Stomach (tissue), 9 donors: Measurements from ENCODE around the gene FAM24B. TPM values are rescaled to one million over a fixed set of nuclear protein-coding genes. Genes with fewer than 3 reads are reported as not detected.
"Not testable (repeated sequence)": the region's sequence is repeated elsewhere in the genome, so short reads cannot be mapped to it uniquely, and the experiment has no call there.

Source experiments
- DNase-seq, 2 donors: peaks; one replicate each; pipeline versions ENCODE4 v3.0.0 to v3.0.0-alpha.2; 2013 to 2019
- H3K27ac ChIP-seq, 5 donors: fragments of 200-600 bp in 4 of 5; sonication (generic) in 4 of 5; one replicate each; pipeline ENCODE4 v1.5.1; 2013 to 2019; ENCODE audit warnings: mild to moderate bottlenecking in 1 of 5, moderate library complexity in 1 of 5
- H3K27me3 ChIP-seq, 3 donors: fragments of 200-600 bp; sonication (generic); one replicate each; pipeline ENCODE4 v1.5.1; 2017 to 2019; ENCODE audit warnings: mixed run types in 1 of 3
- H3K36me3 ChIP-seq, 4 donors: fragments of 200-600 bp; sonication (generic); 1 replicate in 3 of 4; 2 replicates in 1 of 4; pipeline ENCODE4 v1.5.1; 2016 to 2019
- H3K4me1 ChIP-seq, 4 donors: fragments of 200-600 bp; sonication (generic); one replicate each; pipeline ENCODE4 v1.5.1; 2016 to 2019
- H3K4me3 ChIP-seq, 4 donors: fragments of 200-600 bp; sonication (generic) in 3 of 4; one replicate each; pipeline ENCODE4 v1.5.1; 2016 to 2019; ENCODE audit warnings: mild to moderate bottlenecking in 1 of 4
- H3K9me3 ChIP-seq, 4 donors: fragments of 200-600 bp; sonication (generic); one replicate each; pipeline ENCODE4 v1.5.1; 2016 to 2019
- CTCF ChIP-seq, 7 experiments: fragments of 450-650 bp in 4 of 7; fragments of 200-600 bp in 3 of 7; sonication (generic) in 3 of 7; IDR thresholded peaks; one replicate each; pipeline ENCODE4 v1.5.1; 2016 to 2019; ENCODE audit warnings: antibody characterized with exemption in 7 of 7, control low read depth in 2 of 7, mild to moderate bottlenecking in 1 of 7
- EP300 ChIP-seq: sonication (generic); formaldehyde crosslinking; IDR thresholded peaks from one replicate; pipeline ENCODE4 v1.6.1; 2017; ENCODE audit warnings: antibody characterized with exemption
- POLR2A ChIP-seq, 4 donors: fragments of 450-650 bp; IDR thresholded peaks; one replicate each; pipeline ENCODE4 v1.6.1; 2016; ENCODE audit warnings: antibody characterized with exemption in 4 of 4, control low read depth in 2 of 4, mild to moderate bottlenecking in 1 of 4, moderate library complexity in 1 of 4
- POLR2AphosphoS5 ChIP-seq, 3 donors: sonication (generic); formaldehyde crosslinking; IDR thresholded peaks; one replicate each; pipeline ENCODE4 v1.6.1; 2016; ENCODE audit warnings: antibody characterized with exemption in 3 of 3
- WGBS, 5 donors: extraction: QIAGEN DNeasy Blood & Tissue Kit in 3 of 5; methylation state at CpG; one replicate each; pipeline versions ENCODE4 v1.1.5 to v1.1.7; 2013 to 2018; 5-methylcytosine and 5-hydroxymethylcytosine counted together
- intact Hi-C: fragments of 100-400 bp; cut with DNase I; formaldehyde crosslinking; loops from one replicate; pipeline ENCODE4 v1.15.1; 2023; ENCODE audit warnings: low total_unique reads
- polyA plus RNA-seq, 3 donors: library from polyadenylated mRNA; stranded (reverse); fragments of 200-250 nt; gene quantifications; one replicate each; pipeline ENCODE4 v1.2.3, GENCODE V29; 2013
- total RNA-seq, 5 donors: library from RNA; depleted of rRNA; stranded (reverse); fragments of >200 nt; gene quantifications; one replicate each; pipeline versions ENCODE4 v1.1.0 to v1.2.3, GENCODE V29; 2014 to 2016
- donor health status: healthy with polysubstance abuse.
- donor health status: Bipolar disorder and iron deficiency.
- donor health status: healthy.

The FAM24B gene
- total and polyA plus RNA-seq, 8 donors: 2.0 to 4.5 (median 3.4) TPM; not detected in 2

- intact Hi-C loops: no loop called here
- Histone ChIP-seq H3K36me3 (peaks cover 0 to 16% (median 7%) of the 10 kb centered on the region in 4 donors), H3K4me3 (no peak overlapping the region), H3K9me3 (no peaks in the 10 kb centered on the region), H3K27ac (no peak overlapping the region), H3K4me1 (no peaks in the 10 kb centered on the region), H3K27me3 (no peaks in the 10 kb centered on the region)
- no peak for DNase-seq
- WGBS, 5 donors: 89 to 100% (median 92%) methylated on average over 1 of the region's 1 CpG
- TF ChIP-seq CTCF (IDR thresholded peaks at IDR 0.05): no peak
- no peak for TF ChIP-seq POLR2A (IDR thresholded peaks at IDR 0.05)
- no peak for TF ChIP-seq EP300
- TF ChIP-seq POLR2AphosphoS5 (IDR thresholded peaks at IDR 0.05): no peak
These were observed 19.9 kb downstream of the FAM24B start for GRCh38 chr10:122859527-122859926.

GRCh38 chr10:122858042-122858441, 21.3 kb downstream of the FAM24B start:
- H3K27ac ChIP-seq, H3K4me1 ChIP-seq, H3K9me3 ChIP-seq, DNase-seq, intact Hi-C loops, H3K27me3 ChIP-seq, H3K4me3 ChIP-seq: not testable (repeated sequence)
- WGBS, 5 donors: 95 to 97% (median 96%) methylated on average over 5 of the region's 5 CpGs
- H3K36me3 ChIP-seq: peaks cover 0 to 30% (median 12%) of the 10 kb centered on the region in 4 donors

- intact Hi-C loops: no loop called here
- no peaks in the 10 kb centered on the region for H3K4me1 ChIP-seq
- TF ChIP-seq EP300 (no peak), POLR2A (IDR thresholded peaks at IDR 0.05) (no peak), POLR2AphosphoS5 (IDR thresholded peaks at IDR 0.05) (no peak), CTCF (IDR thresholded peaks at IDR 0.05) (no peak)
- WGBS, 5 donors: 88 to 93% (median 89%) methylated on average over 1 of the region's 1 CpG
- no peaks in the 10 kb centered on the region for H3K9me3 ChIP-seq
- H3K36me3 ChIP-seq: peaks cover 0 to 41% (median 18%) of the 10 kb centered on the region in 4 donors
- no peaks in the 10 kb centered on the region for H3K27me3 ChIP-seq
- H3K27ac ChIP-seq: no peak overlapping the region
- DNase-seq: no peak
- no peak overlapping the region for H3K4me3 ChIP-seq
These were observed 22.5 kb downstream of the FAM24B start for GRCh38 chr10:122856902-122857301.

- intact Hi-C loops: no loop called here
- Histone ChIP-seq H3K27me3 (no peaks in the 10 kb centered on the region), H3K9me3 (no peaks in the 10 kb centered on the region), H3K4me1 (no peaks in the 10 kb centered on the region), H3K36me3 (peaks cover 0 to 43% (median 19%) of the 10 kb centered on the region in 4 donors), H3K4me3 (no peak overlapping the region), H3K27ac (no peak overlapping the region)
- no peak for DNase-seq
- WGBS, 5 donors: 56 to 79% (median 79%) methylated on average over 3 of the region's 3 CpGs
- TF ChIP-seq CTCF (IDR thresholded peaks at IDR 0.05) (no peak), POLR2AphosphoS5 (IDR thresholded peaks at IDR 0.05) (no peak), POLR2A (IDR thresholded peaks at IDR 0.05) (no peak), EP300 (no peak)
These were observed 23.6 kb downstream of the FAM24B start for GRCh38 chr10:122855745-122856144.

GRCh38 chr10:122854648-122855047, 24.7 kb downstream of the FAM24B start:
- Histone ChIP-seq H3K27me3 (no peaks in the 10 kb centered on the region), H3K27ac (no peak overlapping the region), H3K4me3 (no peak overlapping the region), H3K9me3 (no peaks in the 10 kb centered on the region), H3K4me1 (no peaks in the 10 kb centered on the region), H3K36me3 (peaks cover 0 to 52% (median 22%) of the 10 kb centered on the region in 4 donors)
- DNase-seq: no peak
- 84 to 90% (median 85%) methylated on average over 5 of the region's 5 CpGs for WGBS, 5 donors
- TF ChIP-seq EP300 (no peak), POLR2AphosphoS5 (IDR thresholded peaks at IDR 0.05) (no peak), POLR2A (IDR thresholded peaks at IDR 0.05) (no peak), CTCF (IDR thresholded peaks at IDR 0.05) (no peak)
- intact Hi-C loops: no loop called here
